ENCODE results near the gene PPP3CA. TPM values are rescaled to one million over a fixed set of nuclear protein-coding genes. Genes with fewer than 3 reads are reported as not detected.

The PPP3CA gene
- total and polyA plus RNA-seq, 2 experiments from 2014 or later, result 27.0 to 45.2 TPM

DNA sequence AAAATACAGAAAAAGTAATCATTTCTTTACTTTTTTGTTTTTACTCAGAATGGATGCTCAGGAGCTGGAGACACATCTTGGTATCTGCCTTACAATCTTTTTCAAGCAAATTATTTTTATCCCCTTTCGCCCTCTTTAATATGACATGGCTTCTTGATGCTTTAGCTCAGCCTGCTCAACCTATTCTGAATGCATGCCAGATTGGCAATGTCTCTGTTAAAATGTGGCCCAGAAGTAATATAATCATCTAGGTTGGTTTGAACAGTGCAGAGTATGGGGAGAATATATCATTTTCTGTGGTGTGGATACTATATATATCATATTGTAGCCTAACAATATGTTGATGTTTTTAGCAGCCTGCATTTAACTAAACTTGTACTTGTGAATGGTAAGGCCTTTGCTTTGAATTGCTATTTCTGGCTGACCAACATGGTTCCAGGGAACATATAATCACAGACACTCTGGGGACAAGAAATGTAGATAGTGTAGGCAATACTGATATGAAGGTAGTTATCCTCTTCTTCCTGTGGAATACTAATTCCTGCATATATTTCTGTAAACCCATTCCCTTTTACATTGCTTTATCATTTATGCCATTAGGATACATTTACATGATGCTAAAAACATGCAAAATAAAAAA lies 282.7 kb downstream of the PPP3CA start:
- Histone ChIP-seq H2AFZ (no peak overlapping the region), H3K79me2 (replicated peaks; ENCODE audit: insufficient read depth) (no peaks in the 10 kb centered on the region), H3K4me3 (no peak overlapping the region), H3K36me3 (ENCODE audit: insufficient read depth) (no peaks in the 10 kb centered on the region), H3K4me2 (no peak overlapping the region), H3F3A (replicated peaks; ENCODE audit: low read depth) (no peaks in the 10 kb centered on the region), H4K20me1 (replicated peaks; ENCODE audit: insufficient read depth) (no peaks in the 10 kb centered on the region), H3K9me2 (ENCODE audit: insufficient read depth) (no peaks in the 10 kb centered on the region), H3K4me1 (ENCODE audit: insufficient read depth) (no peaks in the 10 kb centered on the region), H3K27me3 (ENCODE audit: insufficient read depth) (no peaks in the 10 kb centered on the region), H3K27ac (ENCODE audit: low read depth) (no peak overlapping the region)
- H3K27me3 Mint-ChIP-seq (ENCODE audit: insufficient read depth, low read depth, poor library complexity), result no peaks in the 10 kb centered on the region
- DNase-seq (ENCODE audit: low spot score) (no peak), ATAC-seq (no peak)
- H3K4me3 Mint-ChIP-seq, result no peak overlapping the region
- H3K9me3 Mint-ChIP-seq, result no peaks in the 10 kb centered on the region
- TF ChIP-seq, protein P1, sequence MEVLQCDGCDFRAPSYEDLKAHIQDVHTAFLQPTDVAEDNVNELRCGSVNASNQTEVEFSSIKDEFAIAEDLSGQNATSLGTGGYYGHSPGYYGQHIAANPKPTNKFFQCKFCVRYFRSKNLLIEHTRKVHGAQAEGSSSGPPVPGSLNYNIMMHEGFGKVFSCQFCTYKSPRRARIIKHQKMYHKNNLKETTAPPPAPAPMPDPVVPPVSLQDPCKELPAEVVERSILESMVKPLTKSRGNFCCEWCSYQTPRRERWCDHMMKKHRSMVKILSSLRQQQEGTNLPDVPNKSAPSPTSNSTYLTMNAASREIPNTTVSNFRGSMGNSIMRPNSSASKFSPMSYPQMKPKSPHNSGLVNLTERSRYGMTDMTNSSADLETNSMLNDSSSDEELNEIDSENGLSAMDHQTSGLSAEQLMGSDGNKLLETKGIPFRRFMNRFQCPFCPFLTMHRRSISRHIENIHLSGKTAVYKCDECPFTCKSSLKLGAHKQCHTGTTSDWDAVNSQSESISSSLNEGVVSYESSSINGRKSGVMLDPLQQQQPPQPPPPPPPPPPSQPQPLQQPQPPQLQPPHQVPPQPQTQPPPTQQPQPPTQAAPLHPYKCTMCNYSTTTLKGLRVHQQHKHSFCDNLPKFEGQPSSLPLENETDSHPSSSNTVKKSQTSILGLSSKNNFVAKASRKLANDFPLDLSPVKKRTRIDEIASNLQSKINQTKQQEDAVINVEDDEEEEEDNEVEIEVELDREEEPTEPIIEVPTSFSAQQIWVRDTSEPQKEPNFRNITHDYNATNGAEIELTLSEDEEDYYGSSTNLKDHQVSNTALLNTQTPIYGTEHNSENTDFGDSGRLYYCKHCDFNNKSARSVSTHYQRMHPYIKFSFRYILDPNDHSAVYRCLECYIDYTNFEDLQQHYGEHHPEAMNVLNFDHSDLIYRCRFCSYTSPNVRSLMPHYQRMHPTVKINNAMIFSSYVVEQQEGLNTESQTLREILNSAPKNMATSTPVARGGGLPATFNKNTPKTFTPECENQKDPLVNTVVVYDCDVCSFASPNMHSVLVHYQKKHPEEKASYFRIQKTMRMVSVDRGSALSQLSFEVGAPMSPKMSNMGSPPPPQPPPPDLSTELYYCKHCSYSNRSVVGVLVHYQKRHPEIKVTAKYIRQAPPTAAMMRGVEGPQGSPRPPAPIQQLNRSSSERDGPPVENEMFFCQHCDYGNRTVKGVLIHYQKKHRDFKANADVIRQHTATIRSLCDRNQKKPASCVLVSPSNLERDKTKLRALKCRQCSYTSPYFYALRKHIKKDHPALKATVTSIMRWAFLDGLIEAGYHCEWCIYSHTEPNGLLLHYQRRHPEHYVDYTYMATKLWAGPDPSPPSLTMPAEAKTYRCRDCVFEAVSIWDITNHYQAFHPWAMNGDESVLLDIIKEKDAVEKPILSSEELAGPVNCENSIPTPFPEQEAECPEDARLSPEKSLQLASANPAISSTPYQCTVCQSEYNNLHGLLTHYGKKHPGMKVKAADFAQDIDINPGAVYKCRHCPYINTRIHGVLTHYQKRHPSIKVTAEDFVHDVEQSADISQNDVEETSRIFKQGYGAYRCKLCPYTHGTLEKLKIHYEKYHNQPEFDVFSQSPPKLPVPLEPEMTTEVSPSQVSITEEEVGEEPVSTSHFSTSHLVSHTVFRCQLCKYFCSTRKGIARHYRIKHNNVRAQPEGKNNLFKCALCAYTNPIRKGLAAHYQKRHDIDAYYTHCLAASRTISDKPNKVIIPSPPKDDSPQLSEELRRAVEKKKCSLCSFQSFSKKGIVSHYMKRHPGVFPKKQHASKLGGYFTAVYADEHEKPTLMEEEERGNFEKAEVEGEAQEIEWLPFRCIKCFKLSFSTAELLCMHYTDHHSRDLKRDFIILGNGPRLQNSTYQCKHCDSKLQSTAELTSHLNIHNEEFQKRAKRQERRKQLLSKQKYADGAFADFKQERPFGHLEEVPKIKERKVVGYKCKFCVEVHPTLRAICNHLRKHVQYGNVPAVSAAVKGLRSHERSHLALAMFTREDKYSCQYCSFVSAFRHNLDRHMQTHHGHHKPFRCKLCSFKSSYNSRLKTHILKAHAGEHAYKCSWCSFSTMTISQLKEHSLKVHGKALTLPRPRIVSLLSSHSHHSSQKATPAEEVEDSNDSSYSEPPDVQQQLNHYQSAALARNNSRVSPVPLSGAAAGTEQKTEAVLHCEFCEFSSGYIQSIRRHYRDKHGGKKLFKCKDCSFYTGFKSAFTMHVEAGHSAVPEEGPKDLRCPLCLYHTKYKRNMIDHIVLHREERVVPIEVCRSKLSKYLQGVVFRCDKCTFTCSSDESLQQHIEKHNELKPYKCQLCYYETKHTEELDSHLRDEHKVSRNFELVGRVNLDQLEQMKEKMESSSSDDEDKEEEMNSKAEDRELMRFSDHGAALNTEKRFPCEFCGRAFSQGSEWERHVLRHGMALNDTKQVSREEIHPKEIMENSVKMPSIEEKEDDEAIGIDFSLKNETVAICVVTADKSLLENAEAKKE (CRISPR knock-in tag; IDR thresholded peaks at IDR 0.05), result no peak
- TF ChIP-seq ZNF331 (CRISPR knock-in tag; IDR thresholded peaks at IDR 0.05; ENCODE audit: low read depth) (no peak), ZNF114 (CRISPR knock-in tag; IDR thresholded peaks at IDR 0.05) (no peak)
- peaks cover 7% of the 10 kb centered on the region; the same call in 2 of the 3 replicates for H3K4me1 Mint-ChIP-seq
- H3K36me3 Mint-ChIP-seq (ENCODE audit: low read depth), result no peaks in the 10 kb centered on the region
- no peak overlapping the region for H3K27ac Mint-ChIP-seq

DNA sequence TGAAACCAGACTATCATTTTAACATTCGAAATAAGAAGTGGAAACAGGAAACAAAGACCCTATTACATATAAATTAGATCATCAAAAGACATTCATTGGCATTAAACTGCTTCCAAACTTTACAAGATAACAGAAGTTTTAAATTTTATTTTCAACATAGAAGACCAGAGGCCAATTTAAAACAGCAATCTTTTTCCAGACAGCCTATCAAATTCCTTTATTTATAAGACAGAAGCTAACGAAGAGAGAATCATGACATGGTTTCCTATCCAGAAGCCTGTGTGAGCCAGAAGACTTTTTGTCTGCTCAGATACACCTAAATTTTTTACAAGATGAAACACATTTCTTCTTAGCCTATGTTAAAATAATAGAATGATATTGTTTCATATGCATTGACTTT lies 291.9 kb downstream of the PPP3CA start:
- Mint-ChIP-seq H3K4me1 (peaks cover 30% of the 10 kb centered on the region), H3K36me3 (ENCODE audit: low read depth) (no peaks in the 10 kb centered on the region), H3K4me3 (no peak overlapping the region), H3K27ac (peak overlapping the region; percentile 80), H3K27me3 (ENCODE audit: insufficient read depth, low read depth, poor library complexity) (no peaks in the 10 kb centered on the region), H3K9me3 (no peaks in the 10 kb centered on the region)
- H2AFZ ChIP-seq, result no peak overlapping the region
- H4K20me1 ChIP-seq (replicated peaks; ENCODE audit: insufficient read depth), result no peaks in the 10 kb centered on the region
- no peak overlapping the region for H3K4me3 ChIP-seq
- ATAC-seq (no peak), DNase-seq (ENCODE audit: low spot score) (no peak)
- no peaks in the 10 kb centered on the region for H3K79me2 ChIP-seq (replicated peaks; ENCODE audit: insufficient read depth)
- H3K27me3 ChIP-seq (ENCODE audit: insufficient read depth), result no peaks in the 10 kb centered on the region
- no peaks in the 10 kb centered on the region for H3K9me2 ChIP-seq (ENCODE audit: insufficient read depth)
- peak overlapping the region; percentile 8; the same call in 1 of the 2 replicates for H3K4me2 ChIP-seq
- H3K36me3 ChIP-seq (ENCODE audit: insufficient read depth), result no peaks in the 10 kb centered on the region
- H3K27ac ChIP-seq (ENCODE audit: low read depth), result no peak overlapping the region
- peaks cover 28% of the 10 kb centered on the region; the same call in 1 of the 2 replicates for H3K4me1 ChIP-seq (ENCODE audit: insufficient read depth)
- H3F3A ChIP-seq (replicated peaks; ENCODE audit: low read depth), result no peaks in the 10 kb centered on the region
- TF ChIP-seq, protein P2, sequence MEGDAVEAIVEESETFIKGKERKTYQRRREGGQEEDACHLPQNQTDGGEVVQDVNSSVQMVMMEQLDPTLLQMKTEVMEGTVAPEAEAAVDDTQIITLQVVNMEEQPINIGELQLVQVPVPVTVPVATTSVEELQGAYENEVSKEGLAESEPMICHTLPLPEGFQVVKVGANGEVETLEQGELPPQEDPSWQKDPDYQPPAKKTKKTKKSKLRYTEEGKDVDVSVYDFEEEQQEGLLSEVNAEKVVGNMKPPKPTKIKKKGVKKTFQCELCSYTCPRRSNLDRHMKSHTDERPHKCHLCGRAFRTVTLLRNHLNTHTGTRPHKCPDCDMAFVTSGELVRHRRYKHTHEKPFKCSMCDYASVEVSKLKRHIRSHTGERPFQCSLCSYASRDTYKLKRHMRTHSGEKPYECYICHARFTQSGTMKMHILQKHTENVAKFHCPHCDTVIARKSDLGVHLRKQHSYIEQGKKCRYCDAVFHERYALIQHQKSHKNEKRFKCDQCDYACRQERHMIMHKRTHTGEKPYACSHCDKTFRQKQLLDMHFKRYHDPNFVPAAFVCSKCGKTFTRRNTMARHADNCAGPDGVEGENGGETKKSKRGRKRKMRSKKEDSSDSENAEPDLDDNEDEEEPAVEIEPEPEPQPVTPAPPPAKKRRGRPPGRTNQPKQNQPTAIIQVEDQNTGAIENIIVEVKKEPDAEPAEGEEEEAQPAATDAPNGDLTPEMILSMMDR (conservative IDR thresholded peaks at IDR 0.05; ENCODE audit: low read depth in 2 of 2), result no peak
